ENCODE data around the gene SULT2A1.
A peak's percentile ranks its signal among the peaks of the same experiment; 100 is the strongest.
"Not testable (repeated sequence)": the region's sequence is repeated elsewhere in the genome, so short reads cannot be mapped to it uniquely, and the experiment has no call there.

Gene SULT2A1, protein sequence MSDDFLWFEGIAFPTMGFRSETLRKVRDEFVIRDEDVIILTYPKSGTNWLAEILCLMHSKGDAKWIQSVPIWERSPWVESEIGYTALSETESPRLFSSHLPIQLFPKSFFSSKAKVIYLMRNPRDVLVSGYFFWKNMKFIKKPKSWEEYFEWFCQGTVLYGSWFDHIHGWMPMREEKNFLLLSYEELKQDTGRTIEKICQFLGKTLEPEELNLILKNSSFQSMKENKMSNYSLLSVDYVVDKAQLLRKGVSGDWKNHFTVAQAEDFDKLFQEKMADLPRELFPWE

DNA sequence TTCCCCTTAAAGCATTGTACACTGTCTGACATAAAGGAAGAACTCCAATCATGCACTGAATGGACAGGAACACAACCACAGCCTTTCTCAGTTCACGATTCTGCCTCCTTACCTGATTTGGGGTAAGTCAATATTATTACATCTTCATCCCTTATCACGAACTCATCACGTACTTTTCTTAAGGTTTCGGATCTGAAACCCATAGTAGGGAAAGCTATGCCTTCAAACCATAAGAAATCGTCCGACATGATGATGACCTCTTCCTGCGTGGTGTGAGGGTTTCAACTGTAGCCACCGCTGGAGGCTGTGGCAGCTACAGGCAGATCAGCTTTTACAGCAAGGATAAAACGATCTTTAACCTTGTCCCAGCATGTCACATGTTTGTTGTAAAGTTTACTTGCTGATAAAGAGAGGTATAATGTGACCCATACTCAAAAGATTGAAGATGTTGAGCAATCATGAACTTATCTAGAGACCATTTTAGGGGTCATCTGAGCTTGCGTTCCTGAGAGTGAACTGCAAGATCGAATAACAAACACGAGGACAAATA is at the start of gene SULT2A1:
Gene SULT2A1 (minus strand): TSS at position 306 of the 550 bp plus-strand sequence. CDS start 58 bp downstream, at position 248.
- Mint-ChIP-seq H3K27ac (ENCODE audit: low read depth) (no peak within 1 kb of the TSS), H3K4me3 (no peak within 1 kb of the TSS), H3K4me1 (no peaks in the 10 kb centered on the region), H3K9me3 (no peaks in the 10 kb centered on the region), H3K36me3 (ENCODE audit: insufficient read depth) (no peaks in the 10 kb centered on the region), H3K27me3 (peaks cover 28% of the 10 kb centered on the region)
- DNase-seq (ENCODE audit: low spot score in 2 of 2) (no peak), ATAC-seq (replicated peaks; ENCODE audit: extremely low read depth, poor library complexity, severe bottlenecking) (no peak)

DNA sequence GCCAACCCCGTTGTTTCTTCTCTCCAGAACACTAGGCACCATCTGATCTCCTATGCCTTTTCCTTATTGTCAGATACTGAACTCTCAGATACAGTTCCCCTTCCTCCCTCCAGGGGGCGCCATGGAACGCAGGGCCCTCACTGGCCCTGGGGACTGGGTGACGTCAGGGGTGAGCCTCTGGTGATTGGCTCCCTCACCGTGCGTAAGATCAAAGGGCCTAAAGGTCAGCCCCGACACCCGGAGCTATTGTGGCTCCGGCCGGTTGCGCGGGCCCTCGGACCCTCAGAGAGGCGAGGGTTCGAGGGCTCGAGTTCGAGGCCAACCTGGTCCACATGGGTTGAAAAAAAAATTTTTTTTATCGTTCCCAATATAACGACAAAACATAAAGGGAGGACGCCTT is 42.5 kb upstream of the SULT2A1 start:
- not testable (repeated sequence) for ATAC-seq (replicated peaks; ENCODE audit: extremely low read depth, poor library complexity, severe bottlenecking); H3K27ac Mint-ChIP-seq (ENCODE audit: low read depth); H3K9me3 Mint-ChIP-seq; H3K27me3 Mint-ChIP-seq; H3K4me3 Mint-ChIP-seq; H3K4me1 Mint-ChIP-seq; H3K36me3 Mint-ChIP-seq (ENCODE audit: insufficient read depth); DNase-seq (ENCODE audit: low spot score in 2 of 2)

- not testable (repeated sequence) for H3K4me3 Mint-ChIP-seq; H3K36me3 Mint-ChIP-seq (ENCODE audit: insufficient read depth); H3K4me1 Mint-ChIP-seq; H3K27ac Mint-ChIP-seq (ENCODE audit: low read depth); H3K27me3 Mint-ChIP-seq; H3K9me3 Mint-ChIP-seq; ATAC-seq (replicated peaks; ENCODE audit: extremely low read depth, poor library complexity, severe bottlenecking)
- DNase-seq (ENCODE audit: low spot score in 2 of 2): peak; percentile 91 to 97
Measured at GRCh38 chr19:47920107-47920506, 34.0 kb upstream of the SULT2A1 start.

- not testable (repeated sequence) for H3K36me3 Mint-ChIP-seq (ENCODE audit: insufficient read depth); H3K27me3 Mint-ChIP-seq; H3K4me3 Mint-ChIP-seq; H3K27ac Mint-ChIP-seq (ENCODE audit: low read depth); H3K4me1 Mint-ChIP-seq; DNase-seq (ENCODE audit: low spot score in 2 of 2); ATAC-seq (replicated peaks; ENCODE audit: extremely low read depth, poor library complexity, severe bottlenecking); H3K9me3 Mint-ChIP-seq
Measured at GRCh38 chr19:47910191-47910590, 24.1 kb upstream of the SULT2A1 start.

DNA sequence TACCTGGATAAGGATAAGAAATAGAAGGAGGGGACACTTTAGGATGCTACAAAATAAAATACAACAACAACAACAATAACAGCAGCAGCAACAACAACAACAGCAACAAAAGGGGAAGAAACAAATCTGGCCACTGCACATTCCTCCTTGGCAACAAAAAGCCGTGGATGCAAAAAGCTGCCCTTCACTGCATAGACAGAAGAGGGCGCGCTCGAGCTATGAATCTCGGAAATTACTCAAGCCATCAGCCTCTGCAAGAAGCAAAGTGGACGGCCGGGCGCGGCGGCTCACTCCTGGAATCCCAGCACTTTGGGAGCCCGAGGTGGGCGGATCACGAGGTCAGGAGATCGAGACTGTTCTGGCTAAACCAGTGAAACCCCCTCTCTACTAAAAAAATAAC is 23.2 kb upstream of the SULT2A1 start:
- peak; percentile 54 to 82 for DNase-seq (ENCODE audit: low spot score in 2 of 2)
- H3K9me3 Mint-ChIP-seq; H3K27me3 Mint-ChIP-seq; H3K36me3 Mint-ChIP-seq (ENCODE audit: insufficient read depth); H3K4me1 Mint-ChIP-seq; H3K4me3 Mint-ChIP-seq; H3K27ac Mint-ChIP-seq (ENCODE audit: low read depth); ATAC-seq (replicated peaks; ENCODE audit: extremely low read depth, poor library complexity, severe bottlenecking): not testable (repeated sequence)

DNA sequence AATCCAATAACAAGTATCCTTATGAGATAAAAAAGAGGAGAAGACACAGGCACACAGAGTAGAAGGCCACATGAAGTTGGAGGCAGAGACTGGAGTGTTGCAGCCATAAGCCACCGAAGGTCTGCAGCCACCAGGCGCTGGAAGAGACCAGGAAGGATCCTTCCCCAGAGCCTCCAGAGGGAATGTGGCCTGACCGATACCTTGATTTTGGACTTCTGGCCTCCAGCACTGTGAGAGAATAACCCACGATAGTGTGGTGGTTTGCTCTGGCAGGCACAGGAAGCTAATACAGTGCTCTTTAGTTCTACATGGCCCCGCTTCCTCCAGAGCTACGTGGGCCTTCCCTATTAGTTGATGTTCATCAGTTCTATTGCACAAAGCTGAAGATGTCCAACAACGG is 15.3 kb upstream of the SULT2A1 start:
- H3K4me3 Mint-ChIP-seq: no peak overlapping the region
- DNase-seq (ENCODE audit: low spot score in 2 of 2): no peak
- ATAC-seq (replicated peaks; ENCODE audit: extremely low read depth, poor library complexity, severe bottlenecking): no peak
- H3K36me3 Mint-ChIP-seq (ENCODE audit: insufficient read depth): no peaks in the 10 kb centered on the region
- H3K9me3 Mint-ChIP-seq: no peaks in the 10 kb centered on the region
- no peaks in the 10 kb centered on the region for H3K4me1 Mint-ChIP-seq
- H3K27me3 Mint-ChIP-seq: peaks cover 25% of the 10 kb centered on the region
- no peak overlapping the region for H3K27ac Mint-ChIP-seq (ENCODE audit: low read depth)

- Mint-ChIP-seq H3K9me3 (no peaks in the 10 kb centered on the region), H3K4me1 (no peaks in the 10 kb centered on the region), H3K27me3 (peaks cover 25% of the 10 kb centered on the region), H3K4me3 (no peak overlapping the region), H3K27ac (ENCODE audit: low read depth) (no peak overlapping the region), H3K36me3 (ENCODE audit: insufficient read depth) (no peaks in the 10 kb centered on the region)
- ATAC-seq (replicated peaks; ENCODE audit: extremely low read depth, poor library complexity, severe bottlenecking): no peak
- no peak for DNase-seq (ENCODE audit: low spot score in 2 of 2)
Measured at GRCh38 chr19:47899335-47899734, 13.2 kb upstream of the SULT2A1 start.

DNA sequence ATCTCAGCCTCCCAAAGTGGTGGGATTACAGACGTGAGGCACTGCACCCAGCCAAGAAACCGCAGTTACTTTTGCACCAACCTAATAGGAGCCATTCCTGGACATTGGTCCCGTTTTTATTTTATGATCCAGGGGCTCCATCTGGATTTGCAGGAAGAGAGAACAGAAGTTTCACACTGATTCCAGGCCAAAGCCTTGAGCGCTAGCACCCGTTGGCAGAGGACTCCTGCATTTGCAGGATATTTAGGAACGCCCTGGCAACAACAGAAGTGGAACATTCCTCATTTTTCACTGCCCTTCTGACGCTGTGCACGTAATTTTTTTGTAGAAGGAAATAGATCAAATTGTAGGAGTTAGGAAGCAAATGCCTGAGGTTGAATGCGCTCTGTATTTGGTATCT is 11.7 kb upstream of the SULT2A1 start:
- Mint-ChIP-seq H3K4me3 (no peak overlapping the region), H3K27ac (ENCODE audit: low read depth) (no peak overlapping the region), H3K4me1 (no peaks in the 10 kb centered on the region), H3K36me3 (ENCODE audit: insufficient read depth) (no peaks in the 10 kb centered on the region), H3K9me3 (no peaks in the 10 kb centered on the region), H3K27me3 (peaks cover 25% of the 10 kb centered on the region)
- ATAC-seq (replicated peaks; ENCODE audit: extremely low read depth, poor library complexity, severe bottlenecking) (no peak), DNase-seq (ENCODE audit: low spot score in 2 of 2) (no peak)

DNA sequence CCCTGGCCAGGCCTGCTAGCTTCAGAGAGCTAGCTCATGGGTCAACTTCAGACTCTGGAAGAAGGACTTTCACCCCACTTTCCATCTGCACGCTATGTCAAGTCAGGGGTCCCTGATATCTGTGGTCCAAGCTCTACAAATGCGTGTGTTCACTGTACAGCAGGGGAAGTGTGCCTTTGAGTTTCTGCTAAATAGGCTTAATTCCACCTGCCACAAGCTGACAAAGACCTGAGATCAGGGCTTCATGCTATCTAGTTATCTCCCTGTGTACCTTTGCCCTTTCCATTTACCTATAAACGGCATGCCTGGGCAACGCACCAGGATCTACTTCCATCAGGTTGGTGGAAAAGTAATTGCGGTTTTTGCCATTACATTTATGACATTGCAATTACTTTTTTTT is 10.7 kb upstream of the SULT2A1 start:
- no peak for ATAC-seq (replicated peaks; ENCODE audit: extremely low read depth, poor library complexity, severe bottlenecking)
- Mint-ChIP-seq H3K36me3 (ENCODE audit: insufficient read depth) (no peaks in the 10 kb centered on the region), H3K9me3 (no peaks in the 10 kb centered on the region), H3K4me3 (no peak overlapping the region), H3K4me1 (no peaks in the 10 kb centered on the region), H3K27ac (ENCODE audit: low read depth) (no peak overlapping the region), H3K27me3 (peaks cover 24% of the 10 kb centered on the region)
- DNase-seq (ENCODE audit: low spot score in 2 of 2): no peak

DNA sequence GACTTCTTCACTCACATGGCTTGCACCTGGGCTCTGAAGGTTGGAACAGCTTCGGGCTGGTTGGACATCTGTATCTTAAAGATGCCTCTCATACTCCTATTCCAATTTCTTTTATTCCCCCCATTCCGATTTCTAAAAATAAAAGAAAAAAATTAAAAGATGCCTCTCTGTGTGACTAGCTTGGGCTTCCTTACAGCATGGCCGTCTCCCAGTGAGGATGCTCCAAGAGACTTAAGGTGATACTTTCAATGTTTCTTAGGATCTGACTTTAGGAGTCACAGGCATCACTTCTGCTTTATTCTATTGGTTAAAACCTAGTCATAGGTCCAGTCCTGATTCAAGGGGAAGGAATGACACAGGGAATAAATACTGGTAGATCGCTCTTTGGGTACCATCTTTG is 9.9 kb upstream of the SULT2A1 start:
- H3K4me1 Mint-ChIP-seq: no peaks in the 10 kb centered on the region

DNA sequence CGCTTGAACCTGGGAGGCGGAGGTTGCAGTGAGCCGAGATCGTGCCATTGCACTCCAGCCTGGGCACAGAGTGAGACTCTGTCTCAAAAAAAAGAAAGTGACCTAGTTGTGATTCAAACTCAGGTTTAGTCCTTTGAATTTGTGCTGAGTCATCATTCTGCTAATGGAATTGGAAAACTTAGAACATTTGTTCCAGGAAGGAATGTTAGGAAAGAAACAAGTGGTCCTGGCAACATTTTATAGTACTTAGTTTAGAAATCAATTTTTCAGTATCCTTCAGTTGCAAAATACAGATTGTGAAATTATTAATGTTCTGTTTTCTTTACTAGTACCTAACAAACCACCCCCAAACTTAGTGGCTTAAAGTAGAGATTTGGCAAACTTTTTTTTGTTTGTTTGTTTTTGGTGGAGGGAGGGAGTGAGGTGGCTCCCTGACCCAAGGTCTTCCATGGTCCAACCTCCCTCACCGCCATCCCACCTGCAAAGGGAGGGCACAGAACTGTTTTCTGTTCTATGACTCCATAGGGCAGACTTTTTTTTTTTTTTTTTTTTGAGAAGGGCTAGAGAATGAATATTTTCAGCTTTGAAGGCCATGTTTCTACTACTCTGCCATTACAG is 9.2 kb upstream of the SULT2A1 start:
- DNase-seq (ENCODE audit: low spot score in 2 of 2): no peak
- Mint-ChIP-seq H3K4me1 (no peaks in the 10 kb centered on the region), H3K4me3 (no peak overlapping the region), H3K27ac (ENCODE audit: low read depth) (no peak overlapping the region), H3K9me3 (no peaks in the 10 kb centered on the region), H3K27me3 (peaks cover 9% of the 10 kb centered on the region), H3K36me3 (ENCODE audit: insufficient read depth) (no peaks in the 10 kb centered on the region)
- ATAC-seq (replicated peaks; ENCODE audit: extremely low read depth, poor library complexity, severe bottlenecking): no peak

More for the DNA sequence above, 9.9 kb upstream of the SULT2A1 start:
- Mint-ChIP-seq H3K9me3 (no peaks in the 10 kb centered on the region), H3K27me3 (peaks cover 16% of the 10 kb centered on the region), H3K36me3 (ENCODE audit: insufficient read depth) (no peaks in the 10 kb centered on the region), H3K4me3 (no peak overlapping the region), H3K27ac (ENCODE audit: low read depth) (no peak overlapping the region)
- ATAC-seq (replicated peaks; ENCODE audit: extremely low read depth, poor library complexity, severe bottlenecking) (no peak), DNase-seq (ENCODE audit: low spot score in 2 of 2) (no peak)

DNA sequence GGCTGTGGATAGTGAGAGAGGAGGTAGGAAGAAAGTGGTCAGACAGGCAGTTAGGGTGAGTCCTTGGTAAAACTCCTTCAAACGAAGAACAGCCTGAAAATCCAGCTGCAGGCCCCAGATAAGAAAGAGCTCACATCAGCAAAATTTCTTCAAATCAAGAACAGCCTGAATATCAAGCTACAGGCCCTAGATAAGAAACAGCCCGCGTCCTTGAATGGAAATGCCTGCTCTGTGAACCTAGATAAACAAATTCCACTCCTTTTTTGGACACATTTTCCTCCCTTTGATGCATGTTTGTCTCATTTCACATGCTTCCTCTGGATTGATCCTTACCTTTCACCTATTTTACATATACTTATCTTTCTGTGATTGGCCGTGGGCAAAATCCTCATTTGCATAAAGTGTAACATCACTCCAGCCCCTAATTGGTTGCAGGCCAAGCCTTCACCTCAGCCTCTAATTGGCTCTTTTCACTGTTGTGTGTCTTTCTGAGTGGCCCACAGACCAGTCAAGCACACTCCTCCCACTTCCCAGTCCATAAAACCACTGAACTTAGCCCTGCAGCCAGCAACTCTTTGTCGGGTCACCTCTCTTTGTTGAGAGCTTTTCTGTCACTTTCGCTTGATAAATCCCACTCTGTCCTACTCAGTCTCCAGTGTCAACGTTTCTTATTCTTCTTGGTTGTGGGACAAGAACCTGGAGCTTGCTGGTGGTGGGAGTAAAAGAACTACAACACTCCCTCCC is 6.0 kb upstream of the SULT2A1 start:
- Mint-ChIP-seq H3K4me3 (no peak overlapping the region), H3K27me3 (peaks cover 10% of the 10 kb centered on the region)

GRCh38 chr19:47891622-47891922 is 5.5 kb upstream of the SULT2A1 start:
- no peak overlapping the region for H3K27ac Mint-ChIP-seq (ENCODE audit: low read depth)
- ATAC-seq (replicated peaks; ENCODE audit: extremely low read depth, poor library complexity, severe bottlenecking): no peak

More for the DNA sequence above, 6.0 kb upstream of the SULT2A1 start:
- H3K9me3 Mint-ChIP-seq: no peaks in the 10 kb centered on the region
- no peak for DNase-seq (ENCODE audit: low spot score in 2 of 2)
- H3K27ac Mint-ChIP-seq (ENCODE audit: low read depth): no peak overlapping the region
- no peaks in the 10 kb centered on the region for H3K36me3 Mint-ChIP-seq (ENCODE audit: insufficient read depth)
- no peaks in the 10 kb centered on the region for H3K4me1 Mint-ChIP-seq
- no peak for ATAC-seq (replicated peaks; ENCODE audit: extremely low read depth, poor library complexity, severe bottlenecking)

More at GRCh38 chr19:47891622-47891922, 5.5 kb upstream of the SULT2A1 start:
- Mint-ChIP-seq H3K4me1 (no peaks in the 10 kb centered on the region), H3K9me3 (no peaks in the 10 kb centered on the region), H3K36me3 (ENCODE audit: insufficient read depth) (no peaks in the 10 kb centered on the region), H3K4me3 (no peak overlapping the region), H3K27me3 (peaks cover 10% of the 10 kb centered on the region)
- DNase-seq (ENCODE audit: low spot score in 2 of 2): no peak
